Uterus (tissue), 2 donors: ENCODE data around the gene RHEB.

ENCODE experiments used
- CTCF ChIP-seq, 4 experiments: fragments of 200-600 bp in 2 of 4; fragments of 450-650 bp in 2 of 4; sonication (generic) in 2 of 4; IDR thresholded peaks; one replicate each; pipeline ENCODE4 v1.5.1; 2016 to 2019; ENCODE audit warnings: antibody characterized with exemption in 4 of 4, mild to moderate bottlenecking in 2 of 4, moderate library complexity in 1 of 4
- POLR2A ChIP-seq, 2 donors: fragments of 450-650 bp; IDR thresholded peaks; one replicate each; pipeline ENCODE4 v1.6.1; 2016; ENCODE audit warnings: antibody characterized with exemption in 2 of 2, mild to moderate bottlenecking in 1 of 2, moderate library complexity in 1 of 2

- TF ChIP-seq CTCF (IDR thresholded peaks at IDR 0.05) (no peak), POLR2A (IDR thresholded peaks at IDR 0.05) (no peak)
Observed at GRCh38 chr7:151511946-151512345, 7.7 kb downstream of the RHEB start.
